ENCODE results near the gene KHDC3L.

DNA sequence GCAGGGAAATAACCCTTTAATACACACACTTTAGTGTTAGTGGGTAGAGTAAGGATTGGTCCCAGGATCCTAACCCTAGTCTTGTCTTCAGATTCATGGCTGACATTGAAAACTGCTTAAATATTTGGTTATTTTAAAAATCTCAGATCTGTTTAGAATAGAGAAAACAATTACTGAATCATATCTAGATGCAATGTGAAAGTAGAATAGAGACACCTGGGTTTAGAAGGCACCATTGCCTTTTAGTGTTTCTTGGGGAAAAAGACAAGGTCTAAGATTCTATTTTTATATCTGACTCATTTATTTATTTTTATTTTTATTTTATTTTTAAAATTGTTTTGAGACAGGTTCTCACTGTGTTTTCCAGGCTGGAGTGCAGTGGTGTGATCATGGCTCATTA lies 38.2 kb downstream of the KHDC3L start:
- no peak for TF ChIP-seq ZNF24 (tag by site-specific recombination; IDR thresholded peaks at IDR 0.05)
- no peak for TF ChIP-seq ZNF610 (tag by site-specific recombination; IDR thresholded peaks at IDR 0.05; ENCODE audit: borderline replicate concordance)
- no peak for TF ChIP-seq BCL11A (tag by site-specific recombination; IDR thresholded peaks at IDR 0.05; ENCODE audit: low read depth)
- no peak for TF ChIP-seq ZNF692 (tag by site-specific recombination; IDR thresholded peaks at IDR 0.05)
- no peak for TF ChIP-seq ZNF521 (tag by site-specific recombination; IDR thresholded peaks at IDR 0.05)
